ENCODE results near the gene ITPR1.
A peak's percentile ranks its signal among the peaks of the same experiment; 100 is the strongest.

The ITPR1 gene

DNA sequence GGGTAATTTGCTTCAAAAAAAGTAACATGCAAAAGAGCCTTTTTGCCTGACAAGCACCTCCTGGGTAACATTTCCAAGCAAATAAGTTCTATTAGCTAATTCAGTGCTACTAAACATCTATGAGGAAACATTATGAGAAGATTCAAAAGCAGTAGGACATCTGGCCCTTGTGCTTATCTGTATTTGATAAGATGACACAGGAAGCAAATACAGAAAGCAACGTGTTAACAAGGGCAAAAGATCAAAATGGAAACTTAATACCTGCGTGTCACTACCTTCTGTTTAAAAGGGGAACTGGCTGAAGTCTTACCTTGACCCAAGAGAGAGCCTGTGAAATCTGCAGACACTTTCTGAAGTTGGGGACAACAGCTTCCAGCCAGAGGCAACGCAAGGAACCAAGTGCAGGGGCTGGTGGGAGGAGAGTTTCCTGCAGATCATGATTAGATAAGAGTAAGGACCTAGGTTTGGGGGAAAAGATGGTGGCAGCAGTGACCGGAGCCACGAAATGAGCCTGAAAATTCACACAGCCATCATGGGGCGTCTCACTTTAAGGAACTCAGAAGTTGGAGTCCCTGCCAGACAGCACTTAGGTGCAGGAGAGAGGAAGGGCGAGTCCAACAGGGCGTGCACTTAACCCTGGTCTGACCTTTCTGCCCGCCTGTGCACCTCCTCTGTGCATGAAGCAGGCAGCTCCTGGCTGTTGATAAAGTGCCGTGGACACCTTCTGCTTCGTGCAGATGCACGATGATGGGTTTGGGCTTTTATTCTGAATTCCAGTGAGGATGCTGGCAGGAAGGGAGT, 332.5 kb downstream of the ITPR1 start:
- DNase-seq (ENCODE audit: low read depth in 2 of 2) = no peak

DNA sequence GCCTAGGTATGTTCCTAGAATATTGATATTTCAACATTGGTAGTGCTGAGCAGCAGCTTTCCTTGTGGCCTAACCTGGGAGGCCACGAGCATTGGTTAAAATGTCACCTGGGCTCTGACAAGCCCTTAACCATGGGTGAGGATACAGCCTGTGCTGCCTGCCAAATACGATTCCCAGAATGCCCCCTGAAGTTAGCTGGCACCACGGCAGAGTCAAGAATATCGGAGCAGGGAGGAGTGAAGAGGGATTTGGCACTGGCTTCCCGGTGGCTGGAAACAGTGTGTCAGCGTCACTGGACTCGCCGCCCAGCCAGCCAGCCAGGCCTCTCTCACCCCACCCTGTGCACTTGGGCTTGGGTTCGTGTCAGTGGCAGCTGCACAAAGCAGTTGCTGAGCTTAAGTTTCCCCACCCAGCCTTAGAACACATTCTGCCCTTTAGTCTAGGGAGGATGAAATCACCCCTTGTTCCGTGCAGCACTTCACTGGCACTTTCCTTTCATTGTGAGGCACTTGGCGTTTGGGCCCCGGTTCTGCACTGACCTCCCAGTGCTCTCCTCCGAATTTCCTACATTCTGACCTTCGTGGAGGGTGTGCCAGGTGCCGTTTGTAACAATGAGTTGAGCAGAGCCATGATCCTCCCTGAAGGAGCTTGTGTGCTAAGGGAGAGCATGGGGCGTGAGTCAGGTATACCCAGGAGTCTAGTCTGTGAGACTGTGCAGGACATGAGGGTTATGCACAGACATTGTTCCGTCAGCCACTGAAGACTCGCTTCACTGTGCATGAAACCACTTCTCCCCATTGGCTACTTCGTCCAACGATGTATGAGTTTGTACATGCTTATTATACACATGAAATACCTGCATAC, 333.3 kb downstream of the ITPR1 start:
- DNase-seq (ENCODE audit: low read depth in 2 of 2) = no peak

GRCh38 chr3:4827767-4828166, 334.6 kb downstream of the ITPR1 start:
- no peak for DNase-seq (ENCODE audit: low read depth in 2 of 2)

DNA sequence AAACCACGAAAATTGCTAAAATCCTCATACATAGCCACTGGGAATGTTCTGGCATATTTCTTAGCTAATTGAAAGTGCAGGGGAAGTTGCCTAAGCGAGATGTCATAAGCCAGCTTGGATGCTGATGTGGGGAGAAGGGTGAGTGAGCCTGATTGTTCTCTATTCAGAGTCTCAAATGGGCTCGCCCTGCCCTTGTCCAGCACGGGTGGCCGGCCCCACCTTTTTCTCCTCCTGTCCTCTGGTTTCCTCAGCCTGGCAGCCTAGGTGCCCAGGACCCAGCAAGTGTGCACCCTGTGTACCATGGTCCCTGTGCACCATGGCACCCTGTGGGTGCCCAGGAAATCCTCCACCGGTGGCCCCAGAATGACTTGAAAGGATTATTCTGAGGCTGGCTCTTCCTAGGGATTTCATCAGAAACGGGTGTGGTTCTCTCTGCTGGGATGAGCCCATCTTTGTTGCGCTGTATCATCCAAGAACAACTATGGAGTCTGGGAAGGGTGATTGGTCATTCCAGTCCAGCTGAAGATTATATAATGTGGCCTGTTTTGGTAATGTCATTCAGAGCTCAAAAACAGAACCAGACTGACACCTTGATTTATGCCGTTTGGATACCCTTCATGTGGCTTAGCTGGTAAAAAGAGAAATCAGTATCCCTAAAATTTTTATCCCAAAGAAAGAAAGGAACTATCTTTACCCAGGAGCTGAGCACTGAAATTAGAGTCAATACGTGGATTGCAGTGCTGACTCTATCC, 335.3 kb downstream of the ITPR1 start:
- no peak for DNase-seq (ENCODE audit: low read depth in 2 of 2)

DNA sequence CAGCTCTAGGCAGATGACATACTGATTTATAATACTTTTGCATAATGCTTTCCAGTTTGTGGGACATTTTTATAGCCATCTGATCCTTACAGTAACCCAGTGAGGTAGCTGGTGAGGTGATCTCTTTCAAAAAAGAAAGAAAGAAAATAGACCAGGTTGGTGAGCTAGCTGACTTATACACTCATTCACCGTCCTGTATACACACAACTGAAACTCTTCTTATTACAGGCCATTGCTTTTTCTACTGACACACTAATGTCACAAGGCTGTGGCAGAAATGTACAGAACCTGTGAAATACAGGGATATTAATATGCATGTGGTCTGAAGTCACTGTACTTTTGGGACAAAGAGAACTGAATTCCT, 335.9 kb downstream of the ITPR1 start:
- DNase-seq (ENCODE audit: low read depth in 2 of 2) = no peak

GRCh38 chr3:4830586-4830914, 337.4 kb downstream of the ITPR1 start:
- no peak for DNase-seq (ENCODE audit: low read depth in 2 of 2)

DNA sequence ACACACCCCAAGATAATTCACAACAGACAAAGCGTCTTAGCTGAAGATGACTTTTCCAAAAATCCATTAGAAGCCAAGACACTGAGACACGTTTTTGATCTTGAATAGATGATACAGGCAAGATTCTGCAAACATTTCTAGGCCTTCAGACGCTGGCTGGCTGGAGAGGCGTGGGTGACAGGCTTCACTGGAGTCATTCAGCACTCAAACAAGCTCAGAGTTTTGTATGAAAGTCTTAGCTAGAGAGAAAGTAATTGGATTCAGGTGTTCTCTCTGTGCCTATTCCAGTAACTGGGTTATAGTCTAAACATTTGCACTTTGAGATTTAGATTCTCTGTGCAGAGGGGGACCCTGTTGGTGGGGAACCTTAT, 338.4 kb downstream of the ITPR1 start:
- DNase-seq (ENCODE audit: low read depth in 2 of 2) = no peak

GRCh38 chr3:4833471-4833870, 340.3 kb downstream of the ITPR1 start:
- no peak for DNase-seq (ENCODE audit: low read depth in 2 of 2)

- DNase-seq (ENCODE audit: low read depth in 2 of 2) = peak in 1 of 2 experiments; percentile 66
These were observed 341.3 kb downstream of the ITPR1 start for GRCh38 chr3:4834403-4834866.

DNA sequence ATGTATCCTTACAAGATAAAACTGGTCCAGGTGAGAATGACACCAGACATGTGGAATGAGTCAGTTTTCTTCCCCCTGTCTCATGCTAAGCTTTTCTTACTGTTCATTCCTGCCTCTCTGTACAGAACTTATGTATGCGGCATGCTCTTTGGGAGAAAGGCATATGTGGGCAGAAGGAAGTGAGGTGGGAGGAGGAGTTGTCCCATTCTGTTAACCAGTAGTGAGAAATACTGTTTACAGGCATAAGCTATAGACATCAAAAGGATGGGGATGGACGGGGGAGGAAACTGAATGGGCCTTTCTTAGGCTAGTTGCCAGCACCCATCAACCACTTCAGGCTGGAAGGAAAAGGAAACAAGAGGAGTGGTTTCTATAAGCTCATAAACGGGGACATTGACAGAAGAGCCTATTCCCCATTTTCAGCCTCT, 342.5 kb downstream of the ITPR1 start:
- no peak for DNase-seq (ENCODE audit: low read depth in 2 of 2)

- DNase-seq (ENCODE audit: low read depth in 2 of 2) = no peak
These were observed 343.4 kb downstream of the ITPR1 start for GRCh38 chr3:4836516-4836915.

DNA sequence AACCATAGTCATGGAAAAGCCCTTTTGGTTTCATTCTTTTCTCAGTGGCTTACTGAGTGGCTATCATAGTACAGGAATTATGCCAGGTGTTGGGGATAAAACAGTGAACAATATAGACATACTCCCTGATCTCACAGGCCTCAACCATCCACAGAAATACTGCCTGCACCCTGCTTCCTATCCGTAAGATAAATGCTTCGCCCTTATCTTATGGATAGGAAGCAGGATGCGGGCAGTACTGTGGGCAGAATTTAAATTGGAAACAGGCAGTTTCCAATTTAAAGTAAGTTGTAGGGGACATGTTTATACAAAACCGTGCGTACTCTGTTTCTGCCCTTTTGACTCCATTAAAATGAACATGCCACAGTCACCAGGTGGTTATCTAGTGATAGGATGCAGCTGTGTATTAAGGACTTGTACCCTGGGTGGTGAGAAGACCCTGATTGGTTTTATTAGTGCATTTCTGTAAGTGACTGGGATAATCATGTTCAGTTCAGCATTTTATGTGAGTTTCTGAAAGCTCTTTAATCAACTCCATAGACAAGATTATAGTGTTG, 344.3 kb downstream of the ITPR1 start:
- DNase-seq (ENCODE audit: low read depth in 2 of 2) = no peak

- no peak for DNase-seq (ENCODE audit: low read depth in 2 of 2)
These were observed 345.5 kb downstream of the ITPR1 start for GRCh38 chr3:4838621-4839022.

DNA sequence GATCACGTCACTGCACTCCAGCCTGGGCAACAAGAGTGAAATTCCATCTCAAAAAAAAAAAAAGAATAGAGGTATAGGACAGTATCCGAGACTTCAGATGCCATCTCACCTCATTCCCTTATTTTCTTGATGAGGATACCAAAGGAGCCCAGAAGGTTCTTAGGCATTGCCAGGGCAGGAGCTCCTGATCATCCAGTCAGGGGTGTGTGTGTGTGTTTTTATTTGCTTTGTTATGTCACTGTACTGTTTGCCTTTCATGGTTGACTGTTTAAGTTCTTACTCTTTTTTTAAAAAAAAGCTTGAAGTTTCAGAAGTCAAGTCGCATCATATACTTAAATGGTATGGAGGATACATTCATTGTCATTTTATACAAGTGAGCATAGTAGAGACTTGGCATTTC, 346.1 kb downstream of the ITPR1 start:
- DNase-seq (ENCODE audit: low read depth in 2 of 2) = no peak

GRCh38 chr3:4841225-4841624, 348.1 kb downstream of the ITPR1 start:
- no peak for DNase-seq (ENCODE audit: low read depth in 2 of 2)

DNA sequence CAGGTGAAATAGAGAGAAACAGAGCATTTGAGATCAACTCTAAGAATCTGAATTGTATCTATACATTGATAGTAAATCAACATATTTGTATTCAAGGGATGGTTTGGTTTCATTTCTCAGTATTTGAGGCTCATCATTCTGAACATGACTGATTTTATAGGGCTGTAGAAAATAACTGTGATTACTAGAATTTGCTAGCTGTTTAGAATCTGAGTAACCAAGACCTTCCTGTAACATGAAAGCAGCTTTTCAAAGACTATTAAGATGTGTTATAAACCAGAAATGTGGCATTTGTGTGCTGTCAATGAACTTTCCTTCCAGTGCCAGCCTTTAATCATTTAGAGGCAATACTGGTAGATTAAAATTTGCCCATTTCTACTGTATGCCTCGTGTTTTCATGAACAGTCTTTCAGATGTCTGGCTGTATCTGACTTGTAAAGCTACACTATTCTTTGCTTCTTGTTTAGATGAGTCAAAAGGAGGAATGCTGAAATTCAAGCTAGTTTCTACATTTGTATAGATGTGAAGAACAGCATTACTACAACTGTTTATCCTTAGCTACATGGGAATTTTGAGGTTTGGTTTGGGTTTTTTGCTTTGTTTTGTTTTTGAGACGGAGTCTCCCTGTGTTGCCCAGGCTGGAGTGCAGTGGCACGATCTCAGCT, 348.8 kb downstream of the ITPR1 start:
- DNase-seq (ENCODE audit: low read depth in 2 of 2) = no peak

GRCh38 chr3:4843619-4844018, 350.5 kb downstream of the ITPR1 start:
- DNase-seq (ENCODE audit: low read depth in 2 of 2) = no peak

DNA sequence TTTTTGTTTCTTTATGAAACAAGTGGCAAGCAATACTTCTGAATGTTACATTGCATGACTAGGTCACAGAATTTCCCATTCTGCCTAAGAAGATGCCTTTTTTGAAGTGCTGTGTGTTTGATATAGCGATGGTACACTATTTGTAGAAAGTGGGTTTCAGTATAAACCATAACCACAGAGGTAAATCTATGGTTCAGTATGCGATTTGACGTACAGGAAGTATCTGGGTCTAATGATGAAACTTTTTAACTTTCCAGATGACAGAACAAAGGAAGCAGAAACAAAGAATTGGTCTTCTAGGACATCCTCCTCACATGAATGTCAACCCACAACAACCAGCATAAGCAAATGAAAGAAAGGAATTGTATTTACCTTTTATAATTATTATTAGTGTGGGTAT, 352.7 kb downstream of the ITPR1 start:
- DNase-seq (ENCODE audit: low read depth in 2 of 2) = no peak

DNA sequence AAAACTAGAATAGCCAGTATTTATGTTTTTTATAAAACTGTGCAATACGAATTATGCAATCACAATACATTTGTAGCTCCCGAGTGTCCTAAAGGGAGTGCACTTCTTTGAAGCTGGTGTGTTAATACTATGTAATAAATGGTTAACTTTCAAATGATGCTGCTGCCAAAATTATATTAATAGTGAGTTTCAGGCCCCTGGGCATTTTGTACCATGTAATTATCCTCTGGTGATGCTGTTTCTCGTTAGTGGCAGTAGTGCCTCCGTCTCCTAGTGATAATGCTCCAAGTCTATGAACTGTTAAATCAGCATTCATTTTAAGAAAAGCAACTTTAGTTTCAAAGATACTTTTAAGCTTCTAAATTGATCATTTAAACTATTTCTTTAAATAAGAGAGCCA, 353.4 kb downstream of the ITPR1 start:
- no peak for DNase-seq (ENCODE audit: low read depth in 2 of 2)

DNA sequence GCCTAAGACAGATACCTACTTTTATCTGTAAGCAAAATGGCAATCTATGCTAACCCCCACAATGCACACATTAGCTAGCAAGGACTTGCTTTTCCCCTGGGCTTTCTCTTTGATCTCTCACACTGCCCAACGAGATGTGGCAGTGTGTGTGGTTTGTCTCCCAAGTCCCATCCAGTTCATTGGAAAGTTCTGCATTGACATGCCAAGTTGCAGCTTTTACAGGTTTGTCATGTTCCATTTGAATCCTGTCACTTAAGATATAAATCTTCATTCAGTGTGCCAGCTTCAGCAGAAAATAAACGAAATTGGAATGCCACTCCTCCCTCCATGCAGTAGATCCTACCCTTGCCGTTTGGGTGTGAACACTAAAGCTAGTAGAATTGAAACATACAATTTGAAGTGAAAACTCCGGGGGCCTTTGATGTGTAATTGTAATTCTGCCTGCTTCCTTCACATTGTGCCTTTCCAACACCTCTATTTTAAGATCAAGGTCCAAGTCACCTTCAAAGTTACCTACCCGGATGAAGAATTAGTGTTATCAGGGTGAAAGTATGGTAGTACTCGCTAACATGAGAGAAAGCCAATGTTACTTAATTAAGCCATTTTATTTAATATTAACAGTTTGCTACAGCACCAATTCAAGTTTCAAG, 355.2 kb downstream of the ITPR1 start:
- DNase-seq (ENCODE audit: low read depth in 2 of 2) = no peak

DNA sequence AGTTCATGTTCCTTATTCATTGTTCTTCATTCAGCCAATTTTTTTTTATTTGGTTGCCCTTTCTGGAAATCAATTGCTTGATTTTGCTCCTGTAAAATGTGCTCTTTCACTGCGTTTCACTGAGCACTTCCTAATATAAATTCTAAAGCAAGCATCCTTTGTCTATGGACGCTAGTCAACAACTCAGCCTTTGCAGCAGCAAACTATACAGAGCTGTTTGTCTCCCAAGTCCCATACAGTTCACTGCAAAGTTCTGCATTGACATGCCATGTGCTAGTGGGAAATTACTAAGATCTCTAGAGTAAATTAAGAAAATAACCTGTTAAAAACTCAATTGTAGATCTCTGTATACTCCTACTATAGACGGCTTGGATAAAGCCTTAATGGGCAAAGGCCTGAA, 356.0 kb downstream of the ITPR1 start:
- DNase-seq (ENCODE audit: low read depth in 2 of 2) = no peak

All from stimulated activated CD4-positive, alpha-beta T cell treated with anti-CD3 and anti-CD28 coated beads, Interleukin-12 subunit alpha, Interleukin-12 subunit beta, amount 100 ng/mL, for 24 hours (primary cell).